NCI-H2171 treated with DMSO at 0.1 percent for 48 hours (cell line): Measurements from ENCODE around the gene SLC25A44.

Source experiments
- DNase-seq: peaks from one replicate; lab custom pipeline; 2025; lab: John Stamatoyannopoulos, UW

SLC25A44 gene

GRCh38 chr1:156241311-156241811, 47.5 kb downstream of the SLC25A44 start:
- DNase-seq = no peak

GRCh38 chr1:156241926-156242325, 48.0 kb downstream of the SLC25A44 start, which contains the start of gene BGLAP:
TSS of gene BGLAP (plus strand) at chr1:156242184. CDS start at chr1:156242232, 48 bp downstream.
- DNase-seq = no peak

- no peak for DNase-seq
Measured at GRCh38 chr1:156242738-156243137, 48.8 kb downstream of the SLC25A44 start.

DNA sequence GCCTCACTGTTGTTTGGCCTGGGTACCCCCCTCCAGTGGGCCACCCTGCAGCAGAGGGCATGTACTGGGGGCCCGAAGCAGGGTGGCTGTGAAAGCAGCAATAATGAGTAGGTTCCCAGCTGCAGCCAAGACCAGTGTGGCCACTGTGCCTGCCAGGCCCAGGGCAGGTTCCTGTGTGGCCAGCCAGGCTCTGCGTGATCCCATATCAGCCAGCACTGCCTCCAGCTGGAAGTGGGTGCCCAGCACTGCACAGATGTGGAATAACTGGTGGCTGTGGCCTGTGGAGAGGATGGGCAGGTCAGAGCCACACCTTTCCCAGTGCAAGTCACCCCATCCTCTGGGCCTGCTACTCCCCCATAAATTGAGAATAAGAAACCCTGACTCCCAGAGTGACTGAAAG, 50.2 kb downstream of the SLC25A44 start:
- no peak for DNase-seq

DNA sequence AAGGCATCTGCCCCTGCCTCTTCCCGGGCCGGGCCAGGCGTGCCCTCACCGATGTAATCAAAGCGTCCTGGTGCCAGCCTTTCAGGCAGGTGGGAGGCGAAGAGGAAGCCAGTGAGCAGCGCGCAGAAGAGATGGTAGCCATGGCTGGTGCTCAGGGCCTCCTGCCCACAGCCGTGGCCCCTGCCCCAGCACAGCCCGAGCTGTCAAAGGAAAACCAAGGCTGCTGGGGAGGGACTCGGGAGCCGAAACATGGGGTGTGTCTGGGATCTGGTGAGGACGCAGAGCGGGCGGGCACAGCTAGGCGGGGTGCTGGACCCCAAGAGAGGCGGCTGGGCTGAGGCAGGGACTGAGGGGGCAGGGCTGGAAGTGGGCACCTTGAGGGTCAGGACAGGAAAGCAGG, 50.8 kb downstream of the SLC25A44 start:
- no peak for DNase-seq

- peak; percentile 14 for DNase-seq
Measured at GRCh38 chr1:156245451-156246232, 51.7 kb downstream of the SLC25A44 start.

DNA sequence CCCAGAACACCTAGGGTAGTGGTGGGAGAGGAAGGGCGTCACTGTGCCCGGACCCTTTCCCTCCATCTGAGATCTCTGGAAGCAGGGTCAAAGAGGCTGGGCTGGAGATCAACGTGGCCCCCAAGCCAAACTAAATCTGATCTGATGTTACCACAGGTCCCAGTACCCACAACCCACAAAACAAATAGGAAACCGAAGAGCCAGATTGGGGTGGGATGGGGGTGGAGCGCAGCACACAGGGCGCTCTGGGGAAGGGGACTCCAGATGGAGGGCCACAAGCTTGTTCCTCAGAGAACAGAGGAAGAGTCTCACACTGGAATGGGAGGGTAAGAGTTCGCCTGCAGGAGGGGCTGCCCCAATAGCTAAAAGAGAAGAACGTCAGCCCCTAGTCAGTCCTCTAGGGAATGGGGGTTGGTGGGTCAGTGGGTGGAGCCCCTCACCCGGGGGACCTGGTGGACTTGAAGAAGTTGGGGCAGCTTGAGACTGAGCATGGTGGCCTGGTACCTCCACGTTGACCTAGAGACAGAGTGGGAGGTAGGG, 52.4 kb downstream of the SLC25A44 start:
- DNase-seq = no peak

- DNase-seq = peak; percentile 15
Measured at GRCh38 chr1:156246781-156247459, 53.0 kb downstream of the SLC25A44 start.

DNA sequence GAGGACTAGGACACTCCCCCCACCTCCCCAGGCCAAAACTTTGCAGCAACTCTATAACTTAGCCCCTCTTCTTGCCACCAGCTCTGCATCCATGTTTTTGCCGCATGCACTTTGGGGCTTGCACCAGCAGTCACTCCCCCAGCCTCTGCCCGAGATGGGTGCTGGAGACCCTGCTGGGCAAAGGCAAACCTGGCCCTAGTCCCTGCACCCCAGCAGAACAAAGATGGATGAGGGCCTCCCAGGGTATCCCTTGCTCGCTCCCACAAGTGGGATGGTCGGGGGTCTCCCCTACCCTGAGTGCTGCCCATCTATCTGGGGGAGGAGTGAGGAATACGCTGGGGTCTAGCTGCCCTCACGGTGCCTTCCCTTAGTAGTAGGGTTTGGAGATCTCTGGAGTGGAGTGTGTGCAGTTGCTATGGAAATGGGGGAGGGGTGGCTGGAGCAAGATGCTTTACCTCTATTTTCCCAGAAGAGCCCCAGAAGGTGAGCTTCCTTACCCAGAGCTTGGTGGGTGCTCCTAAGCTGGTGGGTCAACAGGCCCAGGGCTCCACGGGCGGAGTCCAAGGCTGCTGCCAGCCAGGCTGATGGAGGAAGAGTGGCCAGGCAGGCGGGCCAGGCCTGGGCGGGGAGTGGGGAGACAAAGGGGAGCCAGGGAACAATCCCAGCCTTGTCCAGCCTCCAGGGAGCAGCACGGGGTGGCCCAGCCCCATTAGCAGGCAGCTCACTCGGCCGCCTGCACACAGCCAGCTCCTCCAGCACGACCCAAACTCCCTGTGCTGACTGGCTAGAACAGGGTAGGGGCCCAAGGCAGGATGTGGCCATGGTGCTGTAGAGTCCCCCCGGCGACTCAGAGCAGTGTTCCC, 53.8 kb downstream of the SLC25A44 start, which contains the start of gene PAQR6:
Gene PAQR6, minus strand, starts transcription at position 597 of the 863 bp plus-strand sequence. CDS start 1,325 bp downstream, outside the sequence.
- no peak for DNase-seq

- no peak for DNase-seq
Measured at GRCh38 chr1:156248323-156248683, 54.4 kb downstream of the SLC25A44 start.

GRCh38 chr1:156249593-156249992, 55.7 kb downstream of the SLC25A44 start:
- no peak for DNase-seq

GRCh38 chr1:156251527-156251926, 57.6 kb downstream of the SLC25A44 start:
- DNase-seq = peak; percentile 53

GRCh38 chr1:156253634-156254033, 59.7 kb downstream of the SLC25A44 start:
- DNase-seq = no peak

GRCh38 chr1:156257711-156258110, 63.8 kb downstream of the SLC25A44 start:
- DNase-seq = no peak

GRCh38 chr1:156258859-156259258, 65.0 kb downstream of the SLC25A44 start:
- no peak for DNase-seq

DNA sequence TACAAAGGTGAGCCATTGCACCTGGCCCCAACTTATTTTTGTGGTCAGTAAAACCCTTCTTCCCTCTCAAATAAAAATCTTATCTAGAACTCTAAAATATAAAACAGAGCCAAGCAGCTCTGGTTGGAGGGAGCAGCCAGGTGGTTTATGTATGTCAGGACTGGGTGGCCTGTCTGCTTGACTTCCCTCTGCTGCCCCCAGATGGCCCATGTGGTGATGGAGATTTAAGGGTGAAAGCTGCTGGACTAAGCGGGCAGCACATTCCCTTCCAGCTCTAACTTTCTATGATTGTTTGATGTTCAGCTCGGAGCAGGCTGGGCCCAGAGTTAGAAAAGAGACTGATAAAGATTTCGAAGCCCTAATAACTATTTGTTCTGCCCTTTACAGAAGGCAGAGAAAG, 65.9 kb downstream of the SLC25A44 start:
- no peak for DNase-seq

GRCh38 chr1:156260896-156261295, 67.0 kb downstream of the SLC25A44 start:
- DNase-seq = no peak
